ENCODE data around the gene IGF1R. TPM values are rescaled to one million over a fixed set of nuclear protein-coding genes. Genes with fewer than 3 reads are reported as not detected.
A peak's percentile ranks its signal among the peaks of the same experiment; 100 is the strongest.

IGF1R gene
- total and polyA plus RNA-seq, 4 donors, result 5.9 to 154 (median 27.6) TPM

DNA sequence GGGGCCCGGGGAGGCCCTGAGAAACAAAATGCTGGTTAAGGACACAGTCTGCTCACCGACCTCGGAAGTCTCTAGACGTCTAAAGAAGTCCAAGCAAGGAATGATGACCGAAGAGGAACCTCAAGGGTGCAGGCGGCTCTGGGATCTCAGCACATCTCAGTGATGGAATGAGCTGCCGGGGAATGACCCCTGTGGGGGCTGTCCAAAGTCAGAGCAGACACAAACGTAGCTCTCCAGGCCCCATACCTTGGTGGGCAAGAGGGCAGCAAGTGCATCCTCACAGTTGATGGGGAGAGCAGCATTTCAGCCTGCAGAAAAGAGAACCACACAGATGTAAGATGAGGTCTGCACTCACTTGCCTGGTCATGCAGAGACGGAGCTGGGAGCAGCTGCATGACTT is 129.1 kb downstream of the IGF1R start:
- Histone ChIP-seq H3K9me3 (ENCODE audit: control insufficient read depth in 4 of 4, insufficient read depth in 3 of 4, low read length in 3 of 4) (no peaks in the 10 kb centered on the region), H3K27me3 (ENCODE audit: control insufficient read depth in 3 of 3, insufficient read depth in 3 of 3, low read length in 2 of 3) (no peaks in the 10 kb centered on the region), H3K4me1 (ENCODE audit: control insufficient read depth in 5 of 5, insufficient read depth in 5 of 5, low read length in 5 of 5) (peaks cover 2 to 33% (median 18%) of the 10 kb centered on the region in 5 donors), H3K4me3 (no peak overlapping the region), H3K36me3 (ENCODE audit: control insufficient read depth in 4 of 4, insufficient read depth in 4 of 4, low read length in 4 of 4) (no peaks in the 10 kb centered on the region), H3K9ac (ENCODE audit: insufficient read depth in 1 of 2, low read length in 2 of 2) (no peak overlapping the region), H3K27ac (ENCODE audit: low read depth in 1 of 2, low read length in 1 of 2) (peak overlapping the region; percentile 57 to 71)
- no peak for ATAC-seq (ENCODE audit: insufficient read depth, low FRiP score)
- no peak for DNase-seq
- TF ChIP-seq CTCF (IDR thresholded peaks at IDR 0.05; ENCODE audit: control extremely low read depth, extremely low read depth), result no peak
- WGBS, 2 donors, result 84% methylated on average over 9 of the region's 9 CpGs

DNA sequence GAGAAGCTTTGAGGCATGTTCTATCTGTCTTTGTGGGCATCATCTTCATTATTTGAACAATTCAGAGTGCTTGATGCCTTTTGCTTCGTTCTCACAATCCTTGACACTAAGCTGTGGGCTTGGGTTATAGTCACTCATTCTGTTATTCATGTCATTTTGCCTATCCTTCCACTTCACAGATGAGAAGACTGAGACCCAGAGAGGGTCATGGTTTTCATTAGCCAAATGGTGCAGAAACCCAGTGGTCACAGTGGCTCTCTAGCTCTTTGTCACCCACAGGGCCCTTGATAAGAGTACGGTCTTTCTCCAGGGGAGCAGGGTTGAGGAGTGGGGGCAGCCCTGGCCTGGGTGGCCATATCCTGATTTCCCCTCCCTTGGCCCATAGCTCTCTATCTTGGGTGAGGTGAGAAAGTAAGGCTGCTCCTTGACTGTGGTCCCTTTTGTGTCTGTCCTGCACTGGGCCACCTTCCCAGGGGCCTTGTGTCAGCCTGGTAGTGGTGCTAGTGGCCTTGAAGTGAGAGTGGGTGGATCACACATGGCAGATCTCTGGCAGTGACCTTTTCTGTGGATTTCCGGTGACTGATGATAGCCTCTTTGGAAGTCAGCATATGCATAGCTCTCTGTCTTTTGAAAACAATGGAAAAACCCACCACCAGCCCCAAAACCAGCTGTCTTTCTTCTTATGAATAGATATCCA is 130.1 kb downstream of the IGF1R start:
- no peaks in the 10 kb centered on the region for H3K9me3 ChIP-seq (ENCODE audit: control insufficient read depth in 4 of 4, insufficient read depth in 3 of 4, low read length in 3 of 4)
- peak overlapping the region in 1 of 2 donors; percentile 48 for H3K27ac ChIP-seq (ENCODE audit: low read depth in 1 of 2, low read length in 1 of 2)
- DNase-seq (no peak), ATAC-seq (ENCODE audit: insufficient read depth, low FRiP score) (no peak)
- H3K36me3 ChIP-seq (ENCODE audit: control insufficient read depth in 4 of 4, insufficient read depth in 4 of 4, low read length in 4 of 4), result no peaks in the 10 kb centered on the region
- H3K4me1 ChIP-seq (ENCODE audit: control insufficient read depth in 5 of 5, insufficient read depth in 5 of 5, low read length in 5 of 5), result peaks cover 5 to 34% (median 18%) of the 10 kb centered on the region in 5 donors
- H3K9ac ChIP-seq (ENCODE audit: insufficient read depth in 1 of 2, low read length in 2 of 2), result no peak overlapping the region
- WGBS, 2 donors, result 89 to 95% methylated on average over 3 of the region's 3 CpGs
- TF ChIP-seq CTCF (IDR thresholded peaks at IDR 0.05; ENCODE audit: control extremely low read depth, extremely low read depth), result no peak
- H3K4me3 ChIP-seq, result no peak overlapping the region
- no peaks in the 10 kb centered on the region for H3K27me3 ChIP-seq (ENCODE audit: control insufficient read depth in 3 of 3, insufficient read depth in 3 of 3, low read length in 2 of 3)

DNA sequence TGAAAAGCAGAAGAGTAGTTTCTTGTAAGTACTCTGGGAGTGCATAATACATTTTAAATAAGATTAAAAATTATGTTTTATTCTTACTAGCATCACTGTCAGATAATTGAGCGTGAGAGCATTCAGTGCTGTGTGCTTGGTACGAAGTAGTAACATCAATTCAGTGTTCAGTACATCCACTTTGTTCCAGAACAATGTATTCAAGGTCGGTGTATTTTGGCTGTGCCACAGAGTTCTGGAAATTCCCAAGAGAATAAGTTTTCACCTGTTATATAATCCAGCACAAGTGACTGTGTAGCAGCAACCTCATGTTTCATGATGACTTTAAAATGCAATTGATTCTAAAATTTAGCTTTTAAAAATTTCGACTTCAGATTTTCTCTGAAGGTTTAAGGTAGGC is 130.6 kb downstream of the IGF1R start:
- H3K9me3 ChIP-seq (ENCODE audit: control insufficient read depth in 4 of 4, insufficient read depth in 3 of 4, low read length in 3 of 4), result no peaks in the 10 kb centered on the region
- H3K27ac ChIP-seq (ENCODE audit: low read depth in 1 of 2, low read length in 1 of 2), result peak overlapping the region in 1 of 2 donors; percentile 48
- no peak for TF ChIP-seq CTCF (IDR thresholded peaks at IDR 0.05; ENCODE audit: control extremely low read depth, extremely low read depth)
- H3K36me3 ChIP-seq (ENCODE audit: control insufficient read depth in 4 of 4, insufficient read depth in 4 of 4, low read length in 4 of 4), result no peaks in the 10 kb centered on the region
- 79 to 88% methylated on average over 4 of the region's 4 CpGs for WGBS, 2 donors
- no peak overlapping the region for H3K9ac ChIP-seq (ENCODE audit: insufficient read depth in 1 of 2, low read length in 2 of 2)
- ATAC-seq (ENCODE audit: insufficient read depth, low FRiP score) (no peak), DNase-seq (no peak)
- H3K4me3 ChIP-seq, result no peak overlapping the region
- H3K27me3 ChIP-seq (ENCODE audit: control insufficient read depth in 3 of 3, insufficient read depth in 3 of 3, low read length in 2 of 3), result no peaks in the 10 kb centered on the region
- H3K4me1 ChIP-seq (ENCODE audit: control insufficient read depth in 5 of 5, insufficient read depth in 5 of 5, low read length in 5 of 5), result peaks cover 4 to 34% (median 18%) of the 10 kb centered on the region in 5 donors

Measured in lung (tissue), 12 donors.